Mesenteric fat pad (tissue), 1 donor: ENCODE measurements around the gene GPLD1. TPM values are rescaled to one million over a fixed set of nuclear protein-coding genes. Genes with fewer than 3 reads are reported as not detected.

Experiments
- DNase-seq: peaks from one replicate; pipeline ENCODE4 v3.0.0-alpha.2; 2020; ENCODE audit warnings: low spot score
- total RNA-seq: library from RNA; stranded (reverse); fragmentation: NEBNext Ultra II Directional; extraction: Animal tissue kit (Norgen Biotek cat#: 25700); gene quantifications from one replicate; pipeline ENCODE4 v1.2.1, GENCODE V29; 2021
- donor health status: DM: yes; HTN: yes; CAD: no.

GPLD1 gene
- total RNA-seq, 1 donor from 2014 or later: 11.0 TPM

DNA sequence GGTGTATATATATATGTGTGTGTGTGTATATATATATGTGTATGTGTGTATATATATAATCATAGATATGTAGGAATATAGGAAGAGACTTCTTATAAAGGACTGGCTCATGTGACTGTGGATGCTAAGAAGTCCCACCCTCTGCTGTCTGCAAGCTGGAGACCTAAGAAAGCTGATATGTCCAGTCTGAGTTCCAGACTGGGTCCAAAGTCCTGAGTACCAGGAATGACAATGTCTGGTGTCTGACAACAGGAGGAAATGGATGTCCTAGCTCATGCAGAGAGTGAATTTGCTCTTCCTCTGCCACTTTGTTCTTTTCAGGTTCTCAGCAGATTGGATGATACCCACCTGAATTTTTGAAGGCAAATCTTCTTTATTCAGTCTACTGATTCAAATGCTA, 12.5 kb upstream of the GPLD1 start:
- DNase-seq: no peak

DNA sequence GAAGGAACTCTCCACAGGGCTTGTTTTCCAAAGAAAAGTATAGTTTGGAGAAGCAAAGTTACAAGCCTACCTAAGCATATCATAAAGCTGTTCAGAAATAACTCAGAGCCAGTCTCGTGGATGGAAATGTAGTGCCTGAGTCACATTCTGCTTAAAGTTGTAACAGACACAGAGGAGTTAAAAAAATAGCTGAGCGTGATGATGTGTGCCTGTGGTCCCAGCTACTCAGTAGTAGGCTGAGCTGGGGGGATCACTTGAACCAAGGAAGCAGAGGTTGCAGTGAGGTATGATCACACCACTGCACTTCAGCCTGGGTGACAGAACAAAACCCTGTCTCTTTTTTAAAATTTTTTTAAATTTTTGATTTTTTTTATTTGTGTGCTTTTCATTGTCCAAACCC, 12.0 kb upstream of the GPLD1 start:
- no peak for DNase-seq

DNA sequence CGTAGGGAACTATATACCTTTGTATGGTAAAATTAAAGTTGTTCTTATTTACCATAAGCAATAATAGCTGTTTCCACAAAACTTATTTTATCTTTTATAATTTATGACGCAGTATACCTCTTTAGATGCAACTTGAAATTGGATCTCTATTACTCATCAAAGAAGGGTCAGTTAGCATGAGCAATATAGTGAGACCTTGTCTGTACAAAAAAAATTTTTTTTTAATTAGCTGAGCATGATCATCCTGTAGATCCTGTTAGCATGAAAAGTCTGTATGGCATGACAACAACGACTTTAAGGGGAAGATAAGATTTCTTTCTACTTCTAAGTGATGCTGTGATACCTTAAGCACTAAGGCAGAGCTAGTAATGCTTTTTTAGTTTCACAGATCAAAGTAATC, 11.3 kb upstream of the GPLD1 start:
- no peak for DNase-seq

DNA sequence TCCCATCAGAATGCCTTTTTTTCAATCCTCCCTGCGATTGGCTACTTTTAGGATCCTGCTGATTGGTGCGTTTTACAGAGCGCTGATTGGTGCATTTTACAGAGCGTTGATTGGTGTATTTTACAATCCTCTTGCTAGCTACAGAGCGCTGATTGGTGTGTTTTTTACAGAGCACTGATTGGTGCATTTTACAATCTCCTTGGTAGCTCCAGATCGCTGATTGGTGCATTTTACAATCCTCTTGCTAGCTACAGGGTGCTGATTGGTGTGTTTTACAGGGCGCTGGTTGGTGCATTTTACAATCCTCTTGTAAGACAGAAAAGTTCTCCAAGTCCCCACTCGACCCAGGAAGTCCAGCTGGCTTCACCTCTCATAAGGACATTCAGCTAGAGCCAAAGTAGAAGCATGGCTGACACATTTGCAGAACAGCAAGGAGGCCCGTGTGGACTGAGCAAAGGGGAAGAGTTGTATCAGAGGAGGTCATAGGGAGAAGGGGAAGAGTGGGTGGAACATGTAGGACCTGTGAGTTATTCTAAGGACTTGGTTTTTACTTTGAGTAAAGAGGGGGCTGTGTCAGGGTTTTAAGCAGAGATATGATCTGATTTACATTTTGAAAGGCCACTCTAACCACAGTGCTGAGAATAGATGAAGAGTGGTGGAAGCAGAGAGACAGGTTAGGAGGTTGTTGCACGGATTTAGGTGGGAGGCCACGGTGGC, 8.0 kb upstream of the GPLD1 start:
- DNase-seq: no peak

DNA sequence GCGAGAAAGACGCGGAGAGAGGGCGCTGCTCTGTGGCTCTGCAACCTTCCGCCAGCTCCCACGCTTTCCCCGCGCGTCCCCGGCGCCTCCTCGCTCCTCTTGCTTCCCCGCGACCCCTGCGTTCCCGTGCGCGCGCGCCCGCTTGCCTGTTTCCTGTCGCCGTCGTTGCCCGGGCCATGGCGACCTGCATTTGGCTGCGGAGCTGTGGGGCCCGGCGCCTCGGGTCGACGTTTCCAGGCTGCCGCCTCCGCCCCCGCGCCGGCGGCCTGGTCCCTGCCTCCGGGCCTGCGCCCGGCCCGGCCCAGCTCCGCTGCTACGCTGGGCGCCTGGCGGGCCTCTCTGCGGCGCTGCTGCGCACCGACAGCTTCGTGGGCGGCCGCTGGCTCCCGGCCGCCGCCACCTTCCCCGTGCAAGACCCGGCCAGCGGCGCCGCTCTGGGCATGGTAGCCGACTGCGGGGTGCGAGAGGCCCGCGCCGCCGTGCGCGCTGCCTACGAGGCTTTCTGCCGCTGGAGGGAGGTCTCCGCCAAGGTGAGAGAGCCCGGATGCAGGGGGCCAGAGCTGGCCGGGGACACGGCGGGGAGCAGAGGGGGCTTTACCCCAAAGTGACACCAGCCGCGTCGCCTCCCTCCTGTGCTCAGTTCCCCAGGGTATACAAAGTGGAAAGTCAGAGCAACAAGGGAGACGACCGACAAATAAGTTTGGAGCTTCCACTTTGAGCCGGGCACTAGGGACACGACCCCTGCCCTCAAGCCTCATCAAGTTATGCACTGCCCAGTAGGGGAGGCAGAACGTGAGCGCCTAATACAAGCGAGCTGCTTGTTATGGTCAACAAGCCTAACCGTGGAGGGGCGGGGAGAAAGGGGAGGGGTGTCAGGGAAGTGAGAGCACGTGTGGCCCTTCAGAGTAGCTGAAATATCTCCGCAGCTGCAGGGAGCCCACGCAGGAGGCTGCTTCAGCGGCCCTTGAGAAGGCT, 5.7 kb upstream of the GPLD1 start, which contains the start of gene ALDH5A1:
Gene ALDH5A1, plus strand, starts transcription at position 149 of the 975 bp plus-strand sequence. Its CDS starts 28 bp downstream, at position 177.
- peak; percentile 90 for DNase-seq

DNA sequence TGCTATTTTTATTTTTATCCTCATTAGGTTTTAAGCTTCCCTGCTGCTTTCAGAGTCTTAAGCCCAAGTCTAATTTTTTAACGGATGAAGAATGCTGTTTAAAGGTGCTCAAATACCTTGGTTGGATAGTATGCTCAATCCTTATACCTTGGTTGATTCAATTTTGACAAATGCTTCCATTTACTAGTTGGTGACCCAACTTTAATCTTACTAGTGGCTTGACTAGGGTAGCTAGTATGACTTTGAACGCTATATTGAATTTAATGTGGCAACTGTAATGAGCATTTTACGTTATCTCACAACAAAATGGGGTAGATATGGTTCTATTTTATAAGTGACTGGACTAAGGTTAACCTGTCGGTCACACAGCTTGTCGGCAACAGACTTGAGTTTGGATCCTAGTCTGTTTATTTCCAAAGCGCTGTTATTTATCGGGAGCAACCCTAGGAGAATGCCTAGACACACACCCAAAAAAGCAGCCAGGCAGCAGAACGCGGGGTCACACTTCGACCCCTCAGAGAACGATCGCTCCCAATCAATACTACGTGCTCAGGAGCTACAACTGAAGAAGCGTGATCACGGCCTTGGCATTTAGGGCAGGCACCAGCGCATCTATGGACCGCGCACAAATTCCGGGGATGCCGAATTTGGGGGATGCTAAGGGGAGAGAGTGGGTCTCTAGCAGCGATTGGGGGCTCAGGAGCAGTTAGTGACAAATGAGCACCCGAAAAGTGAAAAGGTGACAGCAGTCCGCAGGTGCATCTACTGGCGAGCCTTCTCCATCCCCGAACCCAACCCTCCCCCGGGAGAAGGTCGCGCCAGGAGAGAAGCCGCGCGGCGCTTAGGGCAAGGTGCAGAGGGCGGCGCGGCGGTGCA, 4.8 kb upstream of the GPLD1 start:
- DNase-seq: no peak

DNA sequence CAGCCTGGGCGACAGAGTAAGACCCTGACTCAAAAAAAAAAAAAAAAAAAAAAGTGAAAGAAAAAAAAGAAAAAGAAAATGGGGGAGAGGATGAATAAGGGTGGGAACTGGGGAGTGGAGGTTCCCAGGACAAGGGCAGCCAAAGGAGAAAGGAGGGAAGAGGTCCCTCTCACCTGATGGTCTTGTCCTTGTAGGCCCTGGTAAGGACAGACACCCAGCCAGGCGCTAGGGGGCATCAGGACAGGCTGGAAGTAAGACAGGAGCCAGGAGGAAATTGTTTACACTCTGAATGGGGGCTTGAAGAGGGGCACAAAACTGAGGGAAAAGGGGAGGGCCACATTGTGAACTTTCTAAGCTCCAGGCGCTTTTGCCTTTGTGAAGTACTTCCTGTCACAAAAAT, 3.1 kb upstream of the GPLD1 start:
- DNase-seq: no peak

DNA sequence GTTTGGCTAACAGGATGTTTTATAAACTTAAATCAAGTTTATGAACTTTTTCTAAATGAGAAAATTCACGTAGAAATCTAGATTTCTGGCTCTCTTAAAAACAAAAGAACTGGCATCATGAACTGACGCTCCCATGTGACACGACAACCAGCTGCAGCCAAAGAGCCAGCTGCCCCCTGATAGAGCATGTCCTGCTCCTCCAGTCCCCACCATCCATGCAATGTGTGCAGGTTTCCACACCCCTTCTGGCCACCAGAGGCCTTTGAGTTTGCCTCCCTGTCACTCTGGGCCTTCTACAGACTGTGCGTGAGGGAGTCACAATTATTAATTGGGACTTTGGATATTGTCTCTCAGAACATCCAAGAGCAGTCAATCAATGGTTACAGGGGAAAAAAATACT, 1.6 kb upstream of the GPLD1 start:
- no peak for DNase-seq

DNA sequence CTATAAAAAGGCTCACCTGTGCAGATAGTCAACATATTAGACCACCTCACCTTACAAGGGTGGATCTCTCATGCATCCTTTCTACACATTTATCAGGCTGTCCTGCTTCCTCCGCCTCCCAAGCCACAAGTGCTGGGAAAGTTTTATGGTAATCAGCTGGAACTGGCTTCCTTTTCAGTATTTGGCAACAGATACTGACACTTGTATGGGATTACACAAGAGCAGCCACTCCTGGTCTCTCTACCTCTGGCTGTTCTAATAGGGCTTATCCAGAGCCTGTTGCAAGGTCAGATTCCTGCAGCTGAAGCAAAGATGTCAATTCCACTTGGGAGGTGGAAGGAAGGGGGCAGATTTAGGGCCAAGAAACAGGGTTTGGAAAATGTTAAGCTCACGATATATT, 503 bp upstream of the GPLD1 start:
- no peak for DNase-seq

DNA sequence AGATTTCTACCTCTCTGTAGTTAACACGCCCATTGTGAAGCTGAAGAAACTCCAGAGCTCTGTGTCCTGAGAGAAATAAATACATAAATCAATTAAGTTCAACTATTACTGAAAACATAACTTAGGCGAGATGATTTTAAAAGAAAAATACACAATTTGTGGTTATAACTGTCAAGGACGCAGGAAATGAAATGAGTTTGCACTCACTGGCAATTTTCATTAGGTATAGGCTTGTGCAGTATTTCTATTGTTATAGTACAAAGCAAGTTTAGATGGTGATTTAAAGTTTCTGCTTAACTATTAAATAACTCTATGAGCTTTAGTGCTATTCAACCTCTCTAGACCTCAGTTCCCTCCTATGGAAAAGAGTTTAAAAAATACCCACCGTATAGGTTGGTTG, 3.3 kb downstream of the GPLD1 start:
- DNase-seq: no peak

DNA sequence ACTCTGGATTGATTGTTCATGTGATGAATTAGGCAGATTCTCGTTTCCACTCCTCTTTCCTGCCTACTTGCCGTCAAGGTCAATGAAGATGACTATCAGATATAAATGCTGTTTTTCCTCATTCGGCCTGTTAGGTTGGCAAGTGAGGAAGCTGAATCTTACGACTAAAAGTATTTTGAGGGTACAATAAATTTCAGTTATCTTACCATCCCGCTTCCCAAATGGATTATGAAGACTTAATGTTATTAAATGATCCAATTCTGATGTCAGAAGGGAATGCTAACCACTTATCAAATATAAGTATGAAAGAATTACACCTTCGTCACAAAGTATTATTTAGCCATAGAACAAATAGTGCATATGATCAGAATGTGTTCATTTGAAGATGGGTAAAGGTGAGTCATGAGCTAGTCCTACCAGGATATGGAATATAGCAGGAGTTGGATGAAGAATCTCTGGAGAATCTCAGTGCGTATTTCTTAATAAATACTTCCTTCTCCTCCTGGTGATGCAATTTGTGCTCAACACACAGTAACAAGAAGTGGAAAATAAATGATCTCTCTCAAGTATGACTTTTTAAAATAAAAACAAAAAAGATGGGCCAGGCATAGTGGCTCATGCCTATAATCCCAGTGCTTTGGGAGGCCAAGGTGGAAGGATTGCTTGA, 4.6 kb downstream of the GPLD1 start:
- no peak for DNase-seq

DNA sequence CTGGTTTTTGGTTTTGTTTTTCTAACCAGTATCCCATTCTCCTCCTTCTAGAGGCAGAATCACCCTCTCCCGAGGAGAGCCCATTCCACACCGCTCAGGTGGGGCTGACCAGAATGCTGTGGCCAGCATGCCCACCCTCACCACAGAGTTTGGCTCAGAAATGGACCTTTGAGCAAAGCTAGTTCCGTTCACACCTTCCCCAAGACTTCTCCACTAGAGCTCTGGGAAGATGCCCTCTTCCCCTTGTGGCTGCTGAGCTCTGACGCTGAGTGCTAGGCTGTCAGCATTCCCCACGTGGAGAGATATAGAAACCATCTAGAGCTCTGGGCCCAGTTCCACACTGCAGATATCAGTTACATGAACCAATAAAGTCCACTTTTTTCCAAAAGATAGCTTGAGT, 7.9 kb downstream of the GPLD1 start:
- no peak for DNase-seq

DNA sequence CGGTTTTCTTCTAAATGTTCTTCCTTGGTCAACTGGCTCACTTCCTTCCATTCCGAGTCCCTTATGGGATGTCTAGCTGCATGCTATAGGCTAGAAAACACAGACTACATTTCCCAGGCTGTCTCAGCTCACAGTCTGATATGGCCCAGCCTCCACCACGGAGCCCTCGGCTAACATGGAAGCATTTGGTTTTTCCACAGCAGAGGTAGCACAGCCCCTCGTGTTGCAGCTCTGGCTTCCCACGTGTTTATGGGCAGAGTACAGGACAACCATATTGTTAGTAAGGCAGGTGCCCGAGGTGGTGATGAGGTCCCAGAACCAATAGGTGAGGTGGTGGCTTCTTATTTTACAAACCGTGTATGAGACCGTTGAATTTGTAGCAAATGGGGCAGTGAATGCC, 8.7 kb downstream of the GPLD1 start:
- DNase-seq: no peak

DNA sequence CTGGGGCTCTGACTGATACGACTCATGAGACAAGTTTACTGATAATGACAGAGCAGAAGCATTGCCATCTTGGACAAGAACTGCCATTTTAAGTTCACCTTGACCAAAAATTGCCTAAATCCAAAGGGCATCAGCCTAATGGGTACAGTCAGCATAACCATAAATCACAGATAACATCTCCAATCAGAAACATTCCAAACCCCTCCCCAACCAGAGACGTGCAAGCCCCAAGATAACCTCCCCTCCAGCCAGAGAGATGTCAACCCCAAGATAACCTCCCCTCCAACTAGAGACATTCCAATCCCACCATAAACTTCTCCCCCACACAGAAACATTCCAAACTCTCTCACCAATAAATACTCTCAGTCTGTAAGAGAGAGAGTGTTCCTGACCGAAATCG, 10.5 kb downstream of the GPLD1 start:
- DNase-seq: no peak

DNA sequence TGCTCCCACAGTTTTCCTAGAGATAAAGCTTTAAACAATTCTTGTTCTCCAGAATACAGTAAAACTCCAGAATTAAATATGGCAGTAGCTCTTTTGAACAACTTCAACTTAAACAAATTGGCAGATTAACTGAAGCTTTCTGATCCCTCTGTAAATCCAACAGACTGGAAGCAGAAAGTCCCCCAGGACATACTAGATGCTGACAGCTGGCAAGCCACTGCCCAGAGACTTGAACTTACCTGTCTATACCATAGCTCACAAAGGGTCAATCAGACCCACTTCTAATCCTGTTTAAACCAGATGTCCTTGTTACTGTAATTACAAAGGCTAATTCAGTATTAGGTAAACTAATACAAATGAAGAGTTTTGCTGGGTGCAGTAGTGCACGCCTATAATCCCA, 12.3 kb downstream of the GPLD1 start:
- no peak for DNase-seq

DNA sequence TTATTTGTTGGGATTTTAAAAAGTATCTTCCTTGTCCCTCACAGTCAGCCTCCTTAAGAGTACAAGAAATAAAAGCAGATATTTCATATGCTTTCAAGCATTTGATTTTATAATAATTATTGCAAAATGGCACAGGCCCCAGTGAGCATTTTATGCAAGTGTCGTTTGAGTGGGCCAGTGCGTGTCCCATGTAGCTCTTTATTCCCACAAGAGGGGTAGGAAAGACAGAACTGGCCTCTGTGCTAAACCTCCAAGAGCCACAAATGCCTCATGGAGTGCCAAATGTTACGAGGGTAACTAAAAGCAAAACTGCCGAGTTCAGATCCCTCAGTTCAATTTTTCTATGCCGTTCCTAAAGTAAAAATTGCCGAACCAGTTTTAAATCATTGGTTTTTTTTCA, 12.7 kb downstream of the GPLD1 start:
- no peak for DNase-seq

DNA sequence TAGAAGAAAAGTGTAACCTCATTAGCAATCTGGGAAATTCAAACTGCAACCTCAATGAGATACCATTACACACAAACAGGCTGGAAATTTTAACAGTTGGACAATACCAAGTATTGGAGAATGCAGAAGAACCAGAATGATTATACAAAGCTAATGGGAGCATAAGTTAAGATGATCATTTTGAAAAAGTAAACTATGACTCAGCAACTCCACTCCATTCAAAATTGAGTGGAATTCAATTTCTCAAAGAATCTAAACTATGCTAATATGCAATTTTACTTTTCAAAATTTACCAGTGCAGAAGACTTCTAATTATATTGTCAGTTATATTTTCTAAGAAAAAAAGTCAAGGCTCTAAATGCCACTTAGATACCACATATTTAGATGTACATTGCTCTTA, 17.2 kb downstream of the GPLD1 start:
- no peak for DNase-seq

DNA sequence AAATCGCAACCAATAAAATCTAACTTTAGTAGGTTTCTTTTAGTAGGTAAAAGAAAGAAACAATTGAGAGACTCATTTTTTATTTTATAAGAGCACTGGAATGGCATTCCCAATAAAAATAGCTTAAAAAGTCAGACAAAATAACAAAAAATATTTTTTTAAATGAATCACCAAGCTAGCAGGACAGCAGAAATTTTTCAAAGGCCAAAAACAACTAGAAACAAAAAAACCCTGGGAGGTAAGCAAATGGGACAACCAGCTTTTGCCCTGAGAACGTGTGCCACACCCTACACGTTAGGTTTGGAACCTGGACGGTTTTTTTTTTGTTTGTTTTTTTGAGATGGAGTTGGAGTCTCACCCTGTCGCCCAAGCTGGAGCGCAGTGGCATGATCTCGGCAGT, 19.6 kb downstream of the GPLD1 start:
- DNase-seq: no peak

DNA sequence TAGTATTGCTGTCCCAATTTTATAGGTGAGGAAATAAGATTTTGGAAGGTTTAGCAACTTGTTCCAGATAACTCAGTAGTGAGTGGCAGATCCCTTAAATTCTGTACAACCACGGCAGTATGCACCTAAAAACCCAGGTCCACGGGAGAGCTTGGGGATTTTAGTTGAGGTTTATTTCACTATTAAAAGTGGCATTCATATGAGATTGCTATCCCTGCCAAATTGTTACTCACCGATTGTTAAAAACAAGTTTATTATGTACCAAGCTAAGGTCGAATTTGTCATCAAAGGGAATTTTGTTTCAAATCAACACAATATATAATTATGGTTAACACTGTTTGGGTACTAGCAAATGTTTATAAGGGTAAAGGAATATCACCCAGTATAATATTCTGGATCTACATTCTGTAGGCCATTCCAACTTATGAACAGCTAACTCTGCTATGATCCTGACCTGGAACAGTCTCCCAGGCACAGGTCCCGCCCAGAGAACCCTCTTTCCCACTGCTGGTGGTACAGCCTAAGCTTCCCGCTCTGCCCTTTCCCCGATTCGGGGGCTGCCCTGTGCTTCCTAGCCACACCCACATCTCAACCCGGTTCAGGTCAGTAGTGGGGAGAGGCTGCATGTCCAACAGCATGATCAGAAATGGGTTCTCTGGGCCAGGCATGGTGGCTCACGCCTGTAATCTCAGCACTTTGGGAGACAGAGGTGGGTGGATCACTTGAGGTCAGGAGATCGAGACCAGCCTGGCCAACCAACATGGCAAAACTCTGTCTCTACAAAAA, 24.9 kb downstream of the GPLD1 start:
- DNase-seq: no peak

DNA sequence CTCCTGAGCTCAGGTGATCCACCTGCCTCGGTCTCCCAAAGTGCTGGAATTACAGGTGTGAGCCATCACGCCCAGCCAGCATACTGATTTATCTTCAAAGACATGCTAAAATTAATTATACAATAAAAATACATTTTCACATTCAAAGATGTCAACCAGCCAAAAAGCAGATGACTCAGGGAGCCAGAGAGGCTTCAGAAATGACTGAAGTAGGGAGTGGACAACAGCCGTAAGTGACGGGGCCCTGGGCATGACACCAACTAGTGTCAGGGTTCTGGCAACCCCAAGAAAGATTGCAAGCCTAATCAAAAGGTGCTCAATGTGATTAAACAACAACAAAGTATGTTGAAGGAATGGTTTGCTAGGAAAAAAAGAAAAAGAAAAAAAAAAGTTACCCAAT, 28.4 kb downstream of the GPLD1 start:
- no peak for DNase-seq
